SK-N-SH (cell line): Measurements from ENCODE around the gene ACTL10.

ENCODE experiments used
- CHD2 ChIP-seq: fragments of 150-350 bp; IDR thresholded peaks from 2 replicates; pipeline ENCODE4 v1.6.1; 2018; ENCODE audit warnings: low read length; ENCODE audit not compliant: partially characterized antibody
- EP300 ChIP-seq, 2 experiments: IDR thresholded peaks; 2 replicates each; pipeline versions ENCODE4 v1.4.0 to v1.6.1; 2012; ENCODE audit warnings: borderline replicate concordance in 1 of 2, low read depth in 1 of 2, low read length in 1 of 2
- MXI1 ChIP-seq: IDR thresholded peaks from 2 replicates; pipeline ENCODE4 v1.6.1; 2012; ENCODE audit warnings: mild to moderate bottlenecking, low read depth, low read length, improper control_type of control experiment
- RAD21 ChIP-seq: IDR thresholded peaks from 2 replicates; pipeline ENCODE4 v1.6.1; 2012; ENCODE audit warnings: mild to moderate bottlenecking, low read length

DNA sequence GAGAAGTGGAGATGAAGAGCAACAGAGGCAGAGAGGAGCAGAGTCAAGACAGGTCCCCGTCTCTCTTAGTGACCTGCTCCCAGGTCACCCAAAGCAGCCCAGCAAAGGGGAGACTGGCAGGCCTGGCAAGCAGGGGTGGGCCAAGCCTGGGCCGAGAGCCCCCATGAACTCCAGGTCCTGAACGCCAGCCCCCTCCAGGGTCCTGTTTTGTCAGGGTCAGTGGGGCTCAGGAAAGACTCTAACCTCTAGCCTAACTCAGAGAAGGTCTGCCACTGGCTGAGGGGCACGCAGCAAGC, 6.3 kb downstream of the ACTL10 start:
- TF ChIP-seq MXI1: no peak
- no peak for TF ChIP-seq EP300 (IDR thresholded peaks at IDR 0.05; ENCODE audit: borderline replicate concordance in 1 of 2, low read depth in 1 of 2, low read length in 1 of 2)
- no peak for TF ChIP-seq RAD21
- TF ChIP-seq CHD2: no peak
